ENCODE results near the gene PRKCA. TPM values are rescaled to one million over a fixed set of nuclear protein-coding genes. Genes with fewer than 3 reads are reported as not detected.

Gene PRKCA
- total and polyA plus RNA-seq, 2 of the 13 experiments (the other 11 are each of a cell fraction or from before 2014, with no cell fraction given) = 18.5 to 21.5 TPM

DNA sequence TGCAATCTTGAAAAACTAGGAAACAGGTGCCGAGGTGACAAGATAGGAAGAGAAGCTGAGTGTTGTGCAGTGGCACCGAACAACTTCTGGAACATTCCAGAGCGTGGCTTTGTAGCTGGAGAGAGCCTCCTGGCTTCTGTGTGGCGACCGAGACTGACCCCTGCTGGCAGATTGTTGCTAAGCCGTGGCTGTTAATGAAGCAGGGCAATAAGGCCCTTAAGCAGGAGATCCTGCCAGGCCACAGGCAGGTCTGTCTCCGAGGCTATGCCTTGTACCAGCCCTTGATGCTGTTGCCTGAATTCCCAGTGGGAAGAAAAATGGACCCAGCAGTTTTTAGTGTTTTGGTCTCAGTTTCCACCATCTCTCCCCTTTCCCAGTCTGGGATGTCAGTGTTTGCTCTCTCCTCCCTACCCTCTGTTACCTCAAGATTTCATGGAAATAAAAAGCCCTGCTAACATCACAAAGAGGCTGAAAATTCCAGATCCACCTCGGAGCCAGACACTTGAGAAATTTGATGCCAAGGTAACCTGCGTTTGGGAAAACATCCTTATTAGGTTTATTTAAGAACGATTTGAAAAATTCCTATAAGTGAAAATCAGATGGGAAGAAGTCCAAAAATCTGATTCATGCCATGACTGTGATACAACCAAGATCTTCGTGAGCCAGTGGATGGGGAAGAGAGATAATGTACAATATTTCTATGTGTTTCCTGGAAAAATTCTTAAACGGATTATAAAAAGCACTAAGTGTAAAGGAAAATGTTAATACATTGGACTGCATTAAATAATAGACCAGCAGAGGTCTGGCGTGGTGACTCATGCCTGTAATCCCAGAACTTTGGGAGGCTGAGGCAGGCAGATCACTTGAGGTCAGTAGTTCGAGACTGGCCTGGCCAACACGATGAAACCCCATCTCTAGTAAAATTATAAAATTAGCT, 265.1 kb downstream of the PRKCA start (continued):
- TF ChIP-seq KLF6 (CRISPR knock-in tag; IDR thresholded peaks at IDR 0.05) (0 out of 2 replicates have a peak, but pooled peaks have one; percentile 60), ZFP62 (CRISPR knock-in tag; IDR thresholded peaks at IDR 0.05) (no peak), ZNF775 (CRISPR knock-in tag; IDR thresholded peaks at IDR 0.05; ENCODE audit: borderline replicate concordance) (no peak), POGZ (CRISPR knock-in tag; IDR thresholded peaks at IDR 0.05) (peak; percentile 51; the same call in 1 of the 2 replicates), YY1 (IDR thresholded peaks at IDR 0.05; ENCODE audit: insufficient read depth, insufficient replicate concordance, low read depth, low read length) (peak; percentile 46), ZNF619 (CRISPR knock-in tag; IDR thresholded peaks at IDR 0.05) (peak; percentile 60; the same call in 1 of the 2 replicates), ZBTB21 (CRISPR knock-in tag; IDR thresholded peaks at IDR 0.05) (no peak), SAP130 (CRISPR knock-in tag; IDR thresholded peaks at IDR 0.05; ENCODE audit: low read depth) (peak; percentile 34), REPIN1 (CRISPR knock-in tag; IDR thresholded peaks at IDR 0.05; ENCODE audit: borderline replicate concordance, low read depth) (peak; percentile 44; the same call in 1 of the 2 replicates), ZKSCAN8 (CRISPR knock-in tag; IDR thresholded peaks at IDR 0.05; ENCODE audit: borderline replicate concordance) (peak; percentile 19; the same call in 1 of the 2 replicates), ZNF564 (CRISPR knock-in tag; IDR thresholded peaks at IDR 0.05) (no peak), TBL1XR1 (IDR thresholded peaks at IDR 0.05; ENCODE audit: borderline replicate concordance, low read length, partially characterized antibody) (no peak), THYN1 (CRISPR knock-in tag; IDR thresholded peaks at IDR 0.05; ENCODE audit: borderline replicate concordance, low read depth) (no peak), HNRNPK (IDR thresholded peaks at IDR 0.05; ENCODE audit: low read depth, low read length, poor library complexity, severe bottlenecking) (no peak), SP4 (CRISPR knock-in tag; IDR thresholded peaks at IDR 0.05) (no peak), SIX1 (CRISPR knock-in tag; IDR thresholded peaks at IDR 0.05; ENCODE audit: borderline replicate concordance) (no peak), KAT8 (CRISPR knock-in tag; IDR thresholded peaks at IDR 0.05) (peak; percentile 69), CSRNP1 (CRISPR knock-in tag; IDR thresholded peaks at IDR 0.05) (no peak), NONO (IDR thresholded peaks at IDR 0.05) (no peak), NONO (CRISPR knock-in tag; conservative IDR thresholded peaks at IDR 0.05) (no peak), ZNF296 (CRISPR knock-in tag; conservative IDR thresholded peaks at IDR 0.05) (no peak), EED (CRISPR knock-in tag; IDR thresholded peaks at IDR 0.05) (no peak), HOXD1 (CRISPR knock-in tag; IDR thresholded peaks at IDR 0.05) (0 out of 2 replicates have a peak, but pooled peaks have one; percentile 60), ISL2 (CRISPR knock-in tag; IDR thresholded peaks at IDR 0.05) (peak; percentile 64; the same call in 1 of the 2 replicates), ZNF816 (CRISPR knock-in tag; IDR thresholded peaks at IDR 0.05; ENCODE audit: borderline replicate concordance) (no peak), ELF4 (CRISPR knock-in tag; IDR thresholded peaks at IDR 0.05; ENCODE audit: borderline replicate concordance) (no peak)
- TF ChIP-seq, protein P1, sequence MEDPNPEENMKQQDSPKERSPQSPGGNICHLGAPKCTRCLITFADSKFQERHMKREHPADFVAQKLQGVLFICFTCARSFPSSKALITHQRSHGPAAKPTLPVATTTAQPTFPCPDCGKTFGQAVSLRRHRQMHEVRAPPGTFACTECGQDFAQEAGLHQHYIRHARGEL (CRISPR knock-in tag; IDR thresholded peaks at IDR 0.05) = no peak

Data from HepG2 (cell line).